Smooth muscle cell (in vitro differentiated cells): ENCODE results near the gene PARN. TPM values are rescaled to one million over a fixed set of nuclear protein-coding genes. Genes with fewer than 3 reads are reported as not detected.

Source experiments
- DNase-seq: peaks from one replicate; lab custom pipeline; 2025; ENCODE audit not compliant: unreplicated experiment; lab: John Stamatoyannopoulos, UW
- H2AFZ ChIP-seq: fragments of 200-600 bp; sonication (generic); 2 replicates; pipeline ENCODE4 v1.6.0; 2016; ENCODE audit warnings: antibody characterized with exemption, low read depth, mild to moderate bottlenecking
- H3F3A ChIP-seq: fragments of 200-600 bp; sonication (generic); 2 replicates; pipeline ENCODE4 v1.6.0; 2017; ENCODE audit warnings: antibody characterized with exemption, low read depth
- H3K27ac ChIP-seq: fragments of 200-600 bp; sonication (generic); 2 replicates; pipeline ENCODE4 v1.5.1; 2016; ENCODE audit warnings: low read depth, mild to moderate bottlenecking
- H3K27me3 ChIP-seq: fragments of 200-600 bp; sonication (generic); 2 replicates; pipeline ENCODE4 v1.6.1; 2016; ENCODE audit warnings: low read depth, mild to moderate bottlenecking
- H3K36me3 ChIP-seq: fragments of 200-600 bp; sonication (generic); 2 replicates; pipeline ENCODE4 v1.5.1; 2016; ENCODE audit warnings: low read depth
- H3K4me1 ChIP-seq: fragments of 200-600 bp; sonication (generic); 2 replicates; pipeline ENCODE4 v1.5.1; 2016; ENCODE audit warnings: low read depth
- H3K4me2 ChIP-seq: fragments of 200-600 bp; sonication (generic); 2 replicates; pipeline ENCODE4 v1.6.0; 2016; ENCODE audit warnings: mild to moderate bottlenecking
- H3K4me3 ChIP-seq: fragments of 200-600 bp; sonication (generic); 2 replicates; pipeline ENCODE4 v1.5.1; 2016; ENCODE audit warnings: mild to moderate bottlenecking
- H3K79me2 ChIP-seq: fragments of 200-600 bp; sonication (generic); 2 replicates; pipeline ENCODE4 v1.6.0; 2016; ENCODE audit warnings: low read depth, mild to moderate bottlenecking
- H3K9ac ChIP-seq: fragments of 200-600 bp; sonication (generic); 2 replicates; pipeline ENCODE4 v1.6.0; 2016; ENCODE audit warnings: low read depth
- H3K9me3 ChIP-seq: fragments of 200-600 bp; sonication (generic); replicated peaks from 2 replicates; pipeline ENCODE4 v1.5.1; 2016; ENCODE audit warnings: low read depth
- H4K20me1 ChIP-seq: fragments of 200-600 bp; sonication (generic); 2 replicates; pipeline ENCODE4 v1.6.0; 2016; ENCODE audit warnings: low read depth
- CTCF ChIP-seq: fragments of 200-600 bp; sonication (generic); IDR thresholded peaks from 2 replicates; pipeline ENCODE4 v1.5.1; 2017; ENCODE audit warnings: borderline replicate concordance, mild to moderate bottlenecking, antibody characterized with exemption; ENCODE audit not compliant: insufficient read depth, poor library complexity, severe bottlenecking
- whole genome bisulfite sequencing: methylation state at CpG from one replicate; pipeline ENCODE4 v1.1.7; 2016; ENCODE audit warnings: low lambda C conversion rate; 5-methylcytosine and 5-hydroxymethylcytosine counted together
- polyA plus RNA-seq: library from polyadenylated mRNA; unstranded; fragments of >200 nt; fragmentation: Nextera tagmentation; extraction: Ambion mirVana; gene quantifications from 2 replicates; pipeline ENCODE4 v1.2.1, GENCODE V29; 2016
- total RNA-seq: library from RNA; depleted of rRNA; stranded (reverse); fragments of >200 nt; gene quantifications from 2 replicates; pipeline ENCODE4 v1.2.3, GENCODE V29; 2014

PARN gene
- total and polyA plus RNA-seq, 2 experiments from 2014 or later = 22.2 to 24.6 TPM

- DNase-seq = no peak
- no peak for TF ChIP-seq CTCF
- H3K27me3 ChIP-seq = no peaks in the 10 kb centered on the region
- WGBS = 98% methylated on average over 3 of the region's 3 CpGs
- H3F3A ChIP-seq = no peaks in the 10 kb centered on the region
- H3K36me3 ChIP-seq = no peaks in the 10 kb centered on the region
- H3K9me3 ChIP-seq = no peaks in the 10 kb centered on the region
- H3K4me3 ChIP-seq = no peak overlapping the region
- no peak overlapping the region for H3K4me2 ChIP-seq
- H2AFZ ChIP-seq = no peak overlapping the region
- H4K20me1 ChIP-seq = no peaks in the 10 kb centered on the region
- H3K27ac ChIP-seq = no peak overlapping the region
- H3K79me2 ChIP-seq = no peaks in the 10 kb centered on the region
- H3K9ac ChIP-seq = no peak overlapping the region
- no peaks in the 10 kb centered on the region for H3K4me1 ChIP-seq
Observed at GRCh38 chr16:14416184-14416583, 213.9 kb downstream of the PARN start.

- no peak overlapping the region for H3K27ac ChIP-seq
Observed at GRCh38 chr16:14415291-14415690, 214.8 kb downstream of the PARN start.

GRCh38 chr16:14409563-14409962 is 220.5 kb downstream of the PARN start:
- Histone ChIP-seq H3K36me3 (no peaks in the 10 kb centered on the region), H3K27ac (peak overlapping the region; percentile 72), H4K20me1 (no peaks in the 10 kb centered on the region), H3K9ac (no peak overlapping the region), H3K4me3 (no peak overlapping the region), H3K4me1 (no peaks in the 10 kb centered on the region), H3K9me3 (no peaks in the 10 kb centered on the region), H3F3A (no peaks in the 10 kb centered on the region), H3K4me2 (no peak overlapping the region), H3K27me3 (no peaks in the 10 kb centered on the region), H3K79me2 (no peaks in the 10 kb centered on the region), H2AFZ (no peak overlapping the region)
- 14% methylated on average over 5 of the region's 5 CpGs for WGBS
- TF ChIP-seq CTCF = no peak
- peak; percentile 18 for DNase-seq

More at GRCh38 chr16:14415291-14415690, 214.8 kb downstream of the PARN start:
- Histone ChIP-seq H4K20me1 (no peaks in the 10 kb centered on the region), H3K9me3 (no peaks in the 10 kb centered on the region), H2AFZ (no peak overlapping the region), H3K4me1 (no peaks in the 10 kb centered on the region), H3K4me2 (no peak overlapping the region), H3K27me3 (no peaks in the 10 kb centered on the region), H3K36me3 (no peaks in the 10 kb centered on the region), H3F3A (no peaks in the 10 kb centered on the region), H3K9ac (no peak overlapping the region), H3K79me2 (no peaks in the 10 kb centered on the region), H3K4me3 (no peak overlapping the region)
- no peak for TF ChIP-seq CTCF
- WGBS = 89% methylated on average over 7 of the region's 7 CpGs
- no peak for DNase-seq

- Histone ChIP-seq H2AFZ (no peak overlapping the region), H3K4me3 (no peak overlapping the region), H3K27me3 (no peaks in the 10 kb centered on the region), H3K9ac (no peak overlapping the region), H3K9me3 (no peaks in the 10 kb centered on the region), H3K36me3 (no peaks in the 10 kb centered on the region), H3K4me1 (no peaks in the 10 kb centered on the region), H3F3A (no peaks in the 10 kb centered on the region), H3K4me2 (no peak overlapping the region), H3K79me2 (no peaks in the 10 kb centered on the region), H3K27ac (no peak overlapping the region), H4K20me1 (no peaks in the 10 kb centered on the region)
- no peak for TF ChIP-seq CTCF
- WGBS = 97% methylated on average over 2 of the region's 2 CpGs
- DNase-seq = no peak
Observed at GRCh38 chr16:14407786-14408399, 222.2 kb downstream of the PARN start.
